GM23248 (cell line): ENCODE measurements around the gene CHST9.

ENCODE experiments used
- EZH2 ChIP-seq: fragments of 200-600 bp; sonication (generic); IDR thresholded peaks from 2 replicates; pipeline ENCODE4 v1.6.1; 2018; ENCODE audit warnings: antibody characterized with exemption, mild to moderate bottlenecking; ENCODE audit not compliant: insufficient read depth, poor library complexity, severe bottlenecking
- EZH2phosphoT487 ChIP-seq: fragments of 200-600 bp; sonication (generic); IDR thresholded peaks from 2 replicates; pipeline ENCODE4 v1.6.1; 2018; ENCODE audit warnings: antibody characterized with exemption, moderate library complexity, mild to moderate bottlenecking, low read depth; ENCODE audit not compliant: insufficient read depth

DNA sequence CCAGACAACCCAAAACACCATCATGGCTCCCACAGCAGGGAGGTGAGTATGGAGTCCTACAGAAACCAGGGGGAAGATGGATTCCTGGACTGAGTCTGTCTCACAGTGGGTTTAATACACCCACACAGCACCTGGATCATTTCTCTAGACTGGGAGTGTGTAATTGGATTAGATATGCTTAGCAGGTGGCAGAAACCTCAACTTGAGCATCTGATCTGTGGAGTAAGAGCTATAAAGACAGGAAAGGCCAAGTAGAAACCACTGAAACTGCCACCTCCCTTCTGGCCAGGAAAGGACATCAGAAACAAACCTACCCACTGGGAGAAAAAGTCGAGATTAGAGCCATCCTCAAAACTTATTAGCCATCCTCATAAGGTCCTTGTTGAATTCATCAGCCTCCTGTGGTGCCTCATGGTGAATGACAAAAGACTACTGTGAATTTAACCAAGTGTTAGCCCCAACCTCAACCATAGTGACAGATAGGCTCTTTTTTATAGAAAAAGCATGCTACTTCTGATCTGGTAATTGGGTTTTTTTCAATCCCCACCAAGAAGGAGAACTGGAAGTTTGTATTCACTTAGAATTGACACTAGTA is 28.1 kb upstream of the CHST9 start:
- TF ChIP-seq EZH2phosphoT487 (no peak), EZH2 (no peak)
